AG09309 (cell line): Measurements from ENCODE around the gene RBM5.
A peak's percentile ranks its signal among the peaks of the same experiment; 100 is the strongest.

ENCODE experiments used
- DNase-seq: peaks from one replicate; pipeline ENCODE4 v3.0.0-alpha.2; 2010; ENCODE audit warnings: low read depth
- H3K4me3 ChIP-seq: 2 replicates; pipeline ENCODE4 v1.5.1; 2011; ENCODE audit warnings: mild to moderate bottlenecking, low read depth, low read length, moderate library complexity; ENCODE audit not compliant: control insufficient read depth
- TF ChIP-seq, protein P1 (sequence below): IDR thresholded peaks from 2 replicates; pipeline ENCODE4 v1.5.1; 2011; ENCODE audit warnings: mild to moderate bottlenecking, low read depth, low read length, inconsistent platforms; ENCODE audit not compliant: insufficient read depth, control insufficient read depth; ENCODE audit errors: missing control alignments

The RBM5 gene

DNA sequence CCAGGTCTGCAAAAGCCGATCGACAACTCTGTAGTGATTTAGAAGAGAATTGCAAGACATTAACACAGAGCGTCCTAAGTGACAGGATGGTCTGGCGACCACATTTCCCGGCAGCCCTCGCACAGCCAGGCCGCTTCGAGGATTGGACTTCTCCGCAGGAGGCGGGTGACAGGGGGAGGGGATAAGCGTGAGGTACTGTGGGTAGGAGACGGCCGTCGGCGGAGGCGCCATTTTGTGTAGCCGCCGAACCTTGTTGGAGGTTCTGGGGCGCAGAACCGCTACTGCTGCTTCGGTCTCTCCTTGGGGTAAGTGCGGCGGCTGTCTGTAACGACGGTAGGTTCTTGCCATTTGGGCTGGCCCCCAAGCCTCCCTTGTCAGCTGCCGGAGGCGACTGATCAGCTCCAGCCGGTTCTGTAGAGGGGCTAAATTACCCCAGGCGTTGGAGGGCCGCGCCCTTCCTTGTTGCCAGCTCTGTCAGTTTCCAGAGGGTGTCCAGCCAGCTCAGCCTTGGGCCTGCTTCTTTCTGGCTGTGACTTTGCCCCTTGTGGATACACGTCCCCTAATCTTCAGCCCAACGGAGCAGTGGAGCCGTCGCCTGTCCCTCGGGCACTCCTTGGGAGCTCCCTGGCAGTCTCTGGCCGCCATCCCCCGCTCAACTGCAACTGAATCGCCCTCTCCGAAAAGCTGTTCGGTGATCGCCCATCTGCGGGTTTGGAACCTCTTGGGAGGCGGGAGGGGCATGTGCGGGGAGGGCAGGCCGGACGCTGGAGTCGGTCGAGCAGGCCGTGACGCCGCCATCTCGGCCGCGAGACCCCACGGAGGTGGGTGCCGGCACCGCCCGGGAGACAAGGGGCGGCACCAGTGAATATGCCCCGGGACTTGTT, at the start of gene RBM5:
RBM5 (plus strand) TSS at position 195 of the 884 bp plus-strand sequence. CDS start 1,516 bp downstream, outside the sequence.
- DNase-seq = peak; percentile 68
- peak within 1 kb of the TSS; percentile 88 for H3K4me3 ChIP-seq
- TF ChIP-seq, protein P1, sequence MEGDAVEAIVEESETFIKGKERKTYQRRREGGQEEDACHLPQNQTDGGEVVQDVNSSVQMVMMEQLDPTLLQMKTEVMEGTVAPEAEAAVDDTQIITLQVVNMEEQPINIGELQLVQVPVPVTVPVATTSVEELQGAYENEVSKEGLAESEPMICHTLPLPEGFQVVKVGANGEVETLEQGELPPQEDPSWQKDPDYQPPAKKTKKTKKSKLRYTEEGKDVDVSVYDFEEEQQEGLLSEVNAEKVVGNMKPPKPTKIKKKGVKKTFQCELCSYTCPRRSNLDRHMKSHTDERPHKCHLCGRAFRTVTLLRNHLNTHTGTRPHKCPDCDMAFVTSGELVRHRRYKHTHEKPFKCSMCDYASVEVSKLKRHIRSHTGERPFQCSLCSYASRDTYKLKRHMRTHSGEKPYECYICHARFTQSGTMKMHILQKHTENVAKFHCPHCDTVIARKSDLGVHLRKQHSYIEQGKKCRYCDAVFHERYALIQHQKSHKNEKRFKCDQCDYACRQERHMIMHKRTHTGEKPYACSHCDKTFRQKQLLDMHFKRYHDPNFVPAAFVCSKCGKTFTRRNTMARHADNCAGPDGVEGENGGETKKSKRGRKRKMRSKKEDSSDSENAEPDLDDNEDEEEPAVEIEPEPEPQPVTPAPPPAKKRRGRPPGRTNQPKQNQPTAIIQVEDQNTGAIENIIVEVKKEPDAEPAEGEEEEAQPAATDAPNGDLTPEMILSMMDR = no peak

DNA sequence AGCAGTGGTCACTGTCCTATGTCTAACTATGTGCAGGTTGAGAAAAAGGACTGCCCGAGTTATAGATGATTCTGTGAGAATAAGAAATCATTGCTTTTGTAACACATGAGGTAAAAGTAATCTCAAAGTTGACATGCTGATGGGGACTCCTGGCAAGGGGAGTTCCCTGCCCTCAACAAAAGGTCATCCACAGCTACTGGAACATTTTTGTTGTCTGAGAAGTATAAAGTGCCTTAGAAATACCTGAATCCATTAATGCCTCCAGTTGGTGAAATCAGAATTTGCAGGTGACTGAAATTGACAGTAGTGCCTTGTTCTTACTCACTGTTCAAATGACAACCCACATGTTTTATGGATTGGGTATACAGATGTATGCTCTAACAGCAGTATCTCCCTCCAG, 43.7 kb upstream of the RBM5 start:
- TF ChIP-seq, protein P1 = no peak
- H3K4me3 ChIP-seq = no peak overlapping the region
- DNase-seq = no peak

DNA sequence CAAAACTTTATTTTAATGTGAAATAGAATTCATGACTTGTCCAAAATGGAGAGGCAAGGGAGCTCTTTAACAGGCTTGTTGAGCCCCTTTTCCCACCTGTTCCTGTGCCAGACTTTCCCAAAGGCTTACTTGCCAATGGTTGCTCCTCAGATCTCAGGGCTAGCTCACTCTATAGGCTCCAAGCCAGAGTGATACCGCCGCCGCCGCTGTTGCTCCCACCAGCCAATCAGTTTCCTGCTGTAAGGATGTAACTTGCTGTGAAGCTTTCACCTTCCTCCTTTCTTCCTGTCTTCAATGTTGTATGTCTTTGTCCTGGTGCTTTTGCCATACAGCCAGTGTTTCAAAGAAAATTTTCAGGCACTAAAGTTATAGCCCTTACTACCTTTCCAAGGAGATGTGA, 41.3 kb upstream of the RBM5 start:
- TF ChIP-seq, protein P1 = no peak
- DNase-seq = no peak
- H3K4me3 ChIP-seq = no peak overlapping the region

DNA sequence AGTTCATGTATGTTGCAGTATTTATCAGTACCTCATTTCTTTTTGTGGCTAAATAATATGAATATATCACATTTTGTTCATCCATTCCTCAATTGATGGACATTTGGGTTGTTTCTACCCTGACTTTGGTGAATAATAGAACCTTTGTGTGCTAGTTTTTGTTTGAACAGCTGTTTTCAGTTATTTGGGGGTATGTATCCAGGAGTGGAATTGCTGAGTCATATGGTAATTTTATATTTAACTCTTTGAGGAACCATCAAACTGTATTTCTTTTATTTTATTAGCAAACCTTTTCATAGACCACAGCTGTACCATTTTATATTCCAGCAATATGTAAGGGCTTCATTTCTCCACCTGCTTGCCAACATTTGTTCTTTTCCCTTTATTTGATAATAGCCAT, 38.4 kb upstream of the RBM5 start:
- DNase-seq = peak; percentile 52
- TF ChIP-seq, protein P1 = no peak

DNA sequence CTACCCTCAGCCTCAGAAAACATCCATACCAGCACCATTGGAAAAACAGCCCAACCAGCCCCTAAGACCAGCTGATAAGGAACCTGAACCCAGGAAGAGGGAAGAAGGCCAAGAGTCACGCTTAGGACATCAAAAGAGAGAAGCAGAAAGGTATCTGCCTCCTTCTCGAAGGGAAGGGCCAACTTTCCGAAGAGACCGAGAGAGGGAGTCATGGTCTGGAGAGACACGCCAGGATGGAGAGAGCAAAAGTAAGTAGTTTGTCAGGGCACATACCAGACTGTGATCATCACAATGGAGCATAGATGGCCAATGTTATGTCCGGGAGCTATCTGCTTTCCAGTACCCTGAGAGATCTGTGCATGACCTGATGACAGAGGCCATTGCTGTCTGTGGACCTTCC, 31.0 kb upstream of the RBM5 start:
- TF ChIP-seq, protein P1 = no peak
- H3K4me3 ChIP-seq = no peak overlapping the region
- no peak for DNase-seq

More for the DNA sequence above, 38.4 kb upstream of the RBM5 start:
- H3K4me3 ChIP-seq = no peak overlapping the region

DNA sequence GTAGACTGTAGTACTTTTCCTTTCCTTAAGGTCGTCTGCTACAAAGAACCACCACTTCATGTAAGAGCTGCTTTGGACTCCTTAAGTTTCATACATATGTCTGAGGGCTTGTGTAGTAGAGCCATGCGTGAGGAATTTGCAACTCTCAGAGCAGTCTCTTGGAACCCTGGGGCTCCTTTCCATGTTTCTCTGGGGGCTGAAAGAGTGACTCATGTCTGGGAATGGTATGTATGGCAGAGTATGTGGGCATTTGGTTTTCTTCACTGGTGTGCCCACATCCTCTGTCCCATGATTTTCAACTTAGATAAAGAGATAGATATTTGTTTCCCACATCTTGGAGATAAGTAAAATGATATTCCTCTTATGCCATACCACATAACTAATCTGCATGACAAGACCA, 20.6 kb upstream of the RBM5 start:
- TF ChIP-seq, protein P1 = no peak
- no peak overlapping the region for H3K4me3 ChIP-seq
- DNase-seq = peak; percentile 17
